ENCODE data around the gene TGFBR2. TPM values are rescaled to one million over a fixed set of nuclear protein-coding genes. Genes with fewer than 3 reads are reported as not detected.

The TGFBR2 gene
- total RNA-seq, 1 experiment from 2014 or later, result not detected

DNA sequence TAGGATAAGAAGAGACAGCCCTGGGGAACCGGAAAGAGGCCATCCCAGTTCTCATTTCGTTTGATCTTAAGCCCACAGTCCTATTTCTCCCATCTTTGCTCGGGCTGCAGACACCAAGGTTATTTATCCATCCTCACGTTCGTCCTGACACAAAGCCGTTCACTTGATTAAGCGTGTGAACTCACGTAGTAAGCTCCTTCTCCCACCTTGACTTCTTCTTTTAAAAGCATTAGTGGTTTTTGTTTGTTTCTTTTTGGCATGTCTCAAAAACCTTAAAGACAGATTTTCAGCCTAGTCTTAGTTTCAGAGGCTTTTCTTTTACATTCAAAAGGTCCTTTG, 70.9 kb downstream of the TGFBR2 start:
- Histone ChIP-seq H2AFZ (ENCODE audit: low read length) (no peak overlapping the region), H3K9me3 (ENCODE audit: low read length) (no peaks in the 10 kb centered on the region), H3K9ac (ENCODE audit: low read length) (no peak overlapping the region), H3K36me3 (ENCODE audit: insufficient read depth, low read length) (no peaks in the 10 kb centered on the region), H3K27me3 (ENCODE audit: low read length) (no peaks in the 10 kb centered on the region; the same call in 1 of the 2 replicates), H3K4me1 (ENCODE audit: low read length) (no peaks in the 10 kb centered on the region), H3K27ac (ENCODE audit: low read length) (no peak overlapping the region), H3K9me2 (replicated peaks; ENCODE audit: insufficient read depth, low read length) (no peaks in the 10 kb centered on the region), H4K20me1 (ENCODE audit: insufficient read depth, low read depth, low read length) (no peaks in the 10 kb centered on the region), H3K79me2 (ENCODE audit: low read length) (no peaks in the 10 kb centered on the region), H3K4me2 (ENCODE audit: low read depth, low read length, poor library complexity, severe bottlenecking) (no peak overlapping the region), H3K4me3 (ENCODE audit: low read length) (no peak overlapping the region)
- DNase-seq, result no peak

DNA sequence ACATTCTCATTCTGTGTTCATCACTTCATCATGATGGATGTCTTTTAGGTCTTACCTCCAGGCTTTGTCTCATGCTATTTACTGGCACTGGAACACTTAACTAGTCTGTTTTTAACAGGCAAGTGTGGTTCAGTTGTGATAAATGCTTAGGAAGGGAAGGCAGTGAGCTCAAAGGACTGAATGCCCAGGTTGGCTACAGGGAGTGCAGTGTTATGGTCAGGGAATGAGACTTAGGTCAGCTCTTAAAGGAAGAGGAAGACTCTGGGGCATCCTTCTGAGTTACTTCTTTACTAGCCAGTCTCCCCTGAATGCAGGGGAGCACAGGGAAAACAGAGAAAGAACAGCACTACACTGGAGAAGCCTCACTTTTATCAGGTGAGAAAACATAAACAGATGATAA, 72.6 kb downstream of the TGFBR2 start:
- no peak overlapping the region for H3K27ac ChIP-seq (ENCODE audit: low read length)
- no peaks in the 10 kb centered on the region for H3K36me3 ChIP-seq (ENCODE audit: insufficient read depth, low read length)
- no peak overlapping the region for H2AFZ ChIP-seq (ENCODE audit: low read length)
- H3K79me2 ChIP-seq (ENCODE audit: low read length), result no peaks in the 10 kb centered on the region
- H3K4me2 ChIP-seq (ENCODE audit: low read depth, low read length, poor library complexity, severe bottlenecking), result no peak overlapping the region
- no peaks in the 10 kb centered on the region for H3K27me3 ChIP-seq (ENCODE audit: low read length)
- no peaks in the 10 kb centered on the region for H3K9me2 ChIP-seq (replicated peaks; ENCODE audit: insufficient read depth, low read length)
- no peak overlapping the region for H3K4me3 ChIP-seq (ENCODE audit: low read length)
- no peak for DNase-seq
- no peaks in the 10 kb centered on the region for H3K9me3 ChIP-seq (ENCODE audit: low read length)
- no peaks in the 10 kb centered on the region for H4K20me1 ChIP-seq (ENCODE audit: insufficient read depth, low read depth, low read length)
- H3K9ac ChIP-seq (ENCODE audit: low read length), result no peak overlapping the region
- H3K4me1 ChIP-seq (ENCODE audit: low read length), result no peaks in the 10 kb centered on the region

DNA sequence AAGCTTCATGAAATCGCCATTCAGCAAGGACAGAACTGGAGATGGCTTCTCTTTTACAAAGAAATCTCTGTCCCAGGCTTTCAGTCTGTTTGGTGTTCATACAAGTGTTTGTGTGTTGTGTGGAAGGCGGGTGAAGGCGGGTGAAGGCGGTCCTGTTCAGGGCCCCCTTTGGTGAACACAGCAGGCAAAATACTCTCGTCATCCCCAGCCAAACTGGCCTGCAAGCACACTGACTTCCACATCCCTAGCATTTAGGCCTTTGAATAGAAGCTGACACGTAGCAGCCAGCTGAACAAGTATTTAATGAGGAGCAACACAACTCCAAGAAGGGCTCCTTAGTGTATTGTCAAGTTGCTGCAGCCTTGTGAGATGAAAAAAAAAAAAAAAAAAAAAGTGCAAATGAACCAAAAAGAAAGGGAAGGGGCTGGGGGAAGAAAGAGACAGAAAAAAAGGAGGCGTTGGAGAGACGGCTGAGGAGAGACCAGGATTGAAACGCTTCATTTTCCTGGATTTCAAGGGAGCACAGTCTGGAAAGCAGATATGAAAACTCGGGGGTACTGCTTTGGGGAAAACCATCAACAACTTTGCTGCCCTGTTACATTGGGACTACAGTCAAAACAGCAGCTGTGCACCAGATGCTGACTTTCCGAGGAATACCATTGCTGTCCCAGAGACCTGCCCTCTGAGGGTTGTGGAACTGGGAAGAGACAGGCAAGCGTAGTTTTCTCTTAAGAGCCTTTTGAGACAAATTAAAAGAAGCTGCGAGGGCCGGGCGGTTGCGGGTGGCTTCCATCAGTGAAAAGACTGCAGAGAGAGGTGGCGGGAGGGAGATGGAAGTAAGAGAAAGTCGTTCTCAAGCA, 74.6 kb downstream of the TGFBR2 start:
- Histone ChIP-seq H3K27ac (ENCODE audit: low read length) (no peak overlapping the region), H3K27me3 (ENCODE audit: low read length) (no peaks in the 10 kb centered on the region), H3K9me3 (ENCODE audit: low read length) (no peaks in the 10 kb centered on the region), H3K4me2 (ENCODE audit: low read depth, low read length, poor library complexity, severe bottlenecking) (no peak overlapping the region), H3K36me3 (ENCODE audit: insufficient read depth, low read length) (no peaks in the 10 kb centered on the region), H4K20me1 (ENCODE audit: insufficient read depth, low read depth, low read length) (no peaks in the 10 kb centered on the region), H3K9ac (ENCODE audit: low read length) (no peak overlapping the region), H3K79me2 (ENCODE audit: low read length) (no peaks in the 10 kb centered on the region), H3K9me2 (replicated peaks; ENCODE audit: insufficient read depth, low read length) (no peaks in the 10 kb centered on the region), H3K4me1 (ENCODE audit: low read length) (no peaks in the 10 kb centered on the region), H3K4me3 (ENCODE audit: low read length) (no peak overlapping the region), H2AFZ (ENCODE audit: low read length) (no peak overlapping the region)
- DNase-seq, result no peak

DNA sequence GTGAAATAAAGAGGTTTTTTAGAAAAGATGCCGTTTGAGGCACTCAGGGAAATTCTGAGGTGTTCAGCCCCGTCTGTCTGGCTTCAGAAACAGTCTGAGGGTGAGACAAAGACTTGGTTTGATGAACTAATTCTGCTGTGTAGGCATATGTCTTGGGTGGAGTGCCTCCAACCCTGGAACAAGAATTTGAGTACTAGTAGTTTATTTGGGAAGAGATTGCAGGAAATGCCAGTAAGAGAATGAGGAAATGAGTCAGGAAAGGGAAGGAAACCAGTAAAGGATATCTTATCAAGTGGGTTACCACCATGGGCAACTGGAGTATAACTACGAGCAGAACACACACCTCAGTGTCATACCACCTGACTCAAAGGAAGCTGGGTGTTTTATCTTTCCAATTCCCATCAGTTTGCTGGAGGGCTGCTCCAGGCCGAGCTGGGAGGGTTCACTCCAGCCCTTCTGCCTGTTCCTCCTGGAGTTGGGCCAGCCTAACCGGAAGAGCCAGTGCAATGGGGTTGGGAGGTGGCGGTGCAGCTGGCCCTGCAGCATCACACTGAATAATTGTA, 75.3 kb downstream of the TGFBR2 start:
- Histone ChIP-seq H3K9ac (ENCODE audit: low read length) (no peak overlapping the region), H3K4me3 (ENCODE audit: low read length) (no peak overlapping the region), H4K20me1 (ENCODE audit: insufficient read depth, low read depth, low read length) (no peaks in the 10 kb centered on the region), H3K79me2 (ENCODE audit: low read length) (no peaks in the 10 kb centered on the region), H3K4me2 (ENCODE audit: low read depth, low read length, poor library complexity, severe bottlenecking) (no peak overlapping the region), H2AFZ (ENCODE audit: low read length) (no peak overlapping the region), H3K4me1 (ENCODE audit: low read length) (no peaks in the 10 kb centered on the region), H3K9me3 (ENCODE audit: low read length) (no peaks in the 10 kb centered on the region), H3K9me2 (replicated peaks; ENCODE audit: insufficient read depth, low read length) (no peaks in the 10 kb centered on the region), H3K27ac (ENCODE audit: low read length) (no peak overlapping the region), H3K27me3 (ENCODE audit: low read length) (no peaks in the 10 kb centered on the region), H3K36me3 (ENCODE audit: insufficient read depth, low read length) (no peaks in the 10 kb centered on the region)
- no peak for DNase-seq

DNA sequence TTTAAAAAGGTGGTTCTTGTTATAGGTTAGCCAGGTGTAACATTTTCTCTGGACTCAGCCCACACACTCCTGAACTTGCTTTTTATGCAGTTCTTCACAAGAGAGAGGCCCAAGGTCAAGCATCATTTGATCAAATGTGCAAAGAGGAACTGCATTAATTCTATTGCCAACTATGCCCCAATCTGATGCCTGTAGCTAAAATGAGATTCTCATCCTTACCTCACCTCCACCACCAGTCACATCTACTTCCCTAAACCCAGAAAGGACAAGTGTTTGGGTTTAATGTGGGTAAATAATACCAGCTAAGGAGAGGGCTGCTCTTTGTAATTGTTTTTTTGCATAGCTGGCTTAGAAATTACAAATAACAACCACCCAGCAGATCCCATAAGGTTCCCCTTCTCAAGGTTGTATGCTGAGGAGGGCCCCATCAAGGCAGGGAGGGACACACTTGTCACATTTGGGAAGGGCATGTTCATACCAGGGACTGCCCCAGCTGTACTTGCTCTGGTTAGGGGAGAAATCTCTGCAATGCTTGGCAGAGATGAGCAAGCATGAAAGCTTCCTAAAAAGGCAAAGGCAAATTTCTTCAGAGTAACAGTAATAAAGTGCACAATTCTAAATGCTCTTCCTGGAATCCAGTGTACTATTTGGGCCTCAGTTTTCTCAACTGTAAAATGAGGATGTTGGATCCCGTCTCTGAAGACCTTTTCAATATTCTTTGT, 76.2 kb downstream of the TGFBR2 start:
- Histone ChIP-seq H3K4me3 (ENCODE audit: low read length) (no peak overlapping the region), H3K9me2 (replicated peaks; ENCODE audit: insufficient read depth, low read length) (no peaks in the 10 kb centered on the region), H3K9ac (ENCODE audit: low read length) (no peak overlapping the region), H3K79me2 (ENCODE audit: low read length) (no peaks in the 10 kb centered on the region), H3K27me3 (ENCODE audit: low read length) (no peaks in the 10 kb centered on the region), H3K9me3 (ENCODE audit: low read length) (no peaks in the 10 kb centered on the region), H4K20me1 (ENCODE audit: insufficient read depth, low read depth, low read length) (no peaks in the 10 kb centered on the region), H3K27ac (ENCODE audit: low read length) (no peak overlapping the region), H3K4me1 (ENCODE audit: low read length) (no peaks in the 10 kb centered on the region), H3K36me3 (ENCODE audit: insufficient read depth, low read length) (no peaks in the 10 kb centered on the region), H3K4me2 (ENCODE audit: low read depth, low read length, poor library complexity, severe bottlenecking) (no peak overlapping the region), H2AFZ (ENCODE audit: low read length) (no peak overlapping the region)
- DNase-seq, result no peak

DNA sequence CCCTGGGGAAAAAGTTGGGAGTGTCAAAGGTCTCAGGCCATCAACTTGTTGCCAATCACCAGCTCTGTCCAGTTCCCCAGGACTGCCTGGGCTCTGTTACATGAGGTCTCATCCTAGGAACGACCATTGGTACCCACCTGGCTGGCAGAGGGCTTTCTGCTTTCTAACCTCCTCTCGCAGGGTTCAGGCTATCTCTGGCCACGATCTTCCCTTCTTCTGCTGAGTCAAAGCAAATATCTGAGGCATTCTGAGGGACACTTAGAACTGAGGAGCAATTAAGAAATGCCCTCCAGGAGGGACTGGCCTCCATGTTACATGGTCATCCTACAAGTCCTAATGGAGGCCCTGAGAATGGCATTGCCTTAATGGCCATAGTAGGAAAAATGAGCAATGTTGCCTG, 77.4 kb downstream of the TGFBR2 start:
- H3K9me2 ChIP-seq (replicated peaks; ENCODE audit: insufficient read depth, low read length), result no peaks in the 10 kb centered on the region
- no peaks in the 10 kb centered on the region for H3K9me3 ChIP-seq (ENCODE audit: low read length)
- H3K79me2 ChIP-seq (ENCODE audit: low read length), result no peaks in the 10 kb centered on the region
- no peaks in the 10 kb centered on the region for H3K27me3 ChIP-seq (ENCODE audit: low read length)
- no peak for DNase-seq
- no peak overlapping the region for H3K27ac ChIP-seq (ENCODE audit: low read length)
- H3K36me3 ChIP-seq (ENCODE audit: insufficient read depth, low read length), result no peaks in the 10 kb centered on the region
- no peak overlapping the region for H3K9ac ChIP-seq (ENCODE audit: low read length)
- no peaks in the 10 kb centered on the region for H4K20me1 ChIP-seq (ENCODE audit: insufficient read depth, low read depth, low read length)
- no peak overlapping the region for H3K4me3 ChIP-seq (ENCODE audit: low read length)
- no peak overlapping the region for H2AFZ ChIP-seq (ENCODE audit: low read length)
- H3K4me2 ChIP-seq (ENCODE audit: low read depth, low read length, poor library complexity, severe bottlenecking), result no peak overlapping the region
- no peaks in the 10 kb centered on the region for H3K4me1 ChIP-seq (ENCODE audit: low read length)

DNA sequence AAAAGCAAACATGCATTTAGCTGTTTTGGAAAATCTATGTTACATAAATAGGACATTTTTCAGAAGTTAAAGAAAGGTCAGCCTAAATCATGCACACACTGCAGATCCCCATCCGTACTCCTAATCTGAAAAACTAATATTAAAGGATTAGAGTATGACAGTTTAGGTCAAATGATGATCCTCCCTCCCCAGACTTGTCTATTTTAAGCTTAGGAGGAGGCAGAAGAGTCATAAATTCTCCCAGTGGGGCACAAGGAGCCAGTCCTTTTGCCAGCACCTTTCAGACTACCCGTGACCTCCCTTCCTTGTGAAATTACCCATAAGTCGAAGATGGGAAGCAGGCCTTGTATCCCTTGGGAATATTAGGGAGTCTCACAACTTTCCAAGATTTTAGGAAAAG, 78.0 kb downstream of the TGFBR2 start:
- Histone ChIP-seq H3K4me1 (ENCODE audit: low read length) (no peaks in the 10 kb centered on the region), H3K79me2 (ENCODE audit: low read length) (no peaks in the 10 kb centered on the region)

DNA sequence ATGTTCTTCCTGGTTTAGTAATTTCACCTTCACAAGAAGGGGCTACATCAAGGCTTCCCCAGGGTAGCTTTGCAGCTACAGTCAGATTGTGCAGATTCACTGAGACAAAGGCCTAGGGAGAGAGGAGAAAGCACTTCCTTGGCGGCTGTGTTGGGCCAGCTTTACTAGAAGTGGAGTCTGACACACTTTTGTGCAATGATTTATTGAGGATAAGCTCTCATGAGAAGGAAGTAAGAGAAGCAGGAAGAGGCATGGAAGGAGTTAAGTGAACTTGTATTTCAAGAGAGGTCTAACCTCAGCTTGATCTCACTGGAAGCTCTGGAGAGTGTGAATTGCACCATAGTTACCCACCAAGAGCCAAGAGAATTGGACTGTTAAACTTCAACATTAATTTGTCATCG, 78.9 kb downstream of the TGFBR2 start:
- H3K4me2 ChIP-seq (ENCODE audit: low read depth, low read length, poor library complexity, severe bottlenecking), result no peak overlapping the region
- H3K4me1 ChIP-seq (ENCODE audit: low read length), result no peaks in the 10 kb centered on the region
- no peaks in the 10 kb centered on the region for H3K27me3 ChIP-seq (ENCODE audit: low read length)
- no peaks in the 10 kb centered on the region for H3K36me3 ChIP-seq (ENCODE audit: insufficient read depth, low read length)
- H2AFZ ChIP-seq (ENCODE audit: low read length), result no peak overlapping the region
- H3K27ac ChIP-seq (ENCODE audit: low read length), result no peak overlapping the region
- H3K9me2 ChIP-seq (replicated peaks; ENCODE audit: insufficient read depth, low read length), result no peaks in the 10 kb centered on the region
- no peaks in the 10 kb centered on the region for H3K9me3 ChIP-seq (ENCODE audit: low read length)
- no peak for DNase-seq
- no peaks in the 10 kb centered on the region for H4K20me1 ChIP-seq (ENCODE audit: insufficient read depth, low read depth, low read length)
- H3K4me3 ChIP-seq (ENCODE audit: low read length), result no peak overlapping the region
- H3K79me2 ChIP-seq (ENCODE audit: low read length), result no peaks in the 10 kb centered on the region
- no peak overlapping the region for H3K9ac ChIP-seq (ENCODE audit: low read length)

More for the DNA sequence above, 78.0 kb downstream of the TGFBR2 start:
- Histone ChIP-seq H3K27ac (ENCODE audit: low read length) (no peak overlapping the region), H3K36me3 (ENCODE audit: insufficient read depth, low read length) (no peaks in the 10 kb centered on the region), H3K9me2 (replicated peaks; ENCODE audit: insufficient read depth, low read length) (no peaks in the 10 kb centered on the region), H2AFZ (ENCODE audit: low read length) (no peak overlapping the region), H3K9me3 (ENCODE audit: low read length) (no peaks in the 10 kb centered on the region), H3K4me3 (ENCODE audit: low read length) (no peak overlapping the region), H4K20me1 (ENCODE audit: insufficient read depth, low read depth, low read length) (no peaks in the 10 kb centered on the region), H3K27me3 (ENCODE audit: low read length) (no peaks in the 10 kb centered on the region), H3K4me2 (ENCODE audit: low read depth, low read length, poor library complexity, severe bottlenecking) (no peak overlapping the region), H3K9ac (ENCODE audit: low read length) (no peak overlapping the region)
- DNase-seq, result no peak
